Stimulated activated CD4-positive, alpha-beta T cell treated with anti-CD3 and anti-CD28 coated beads, Interleukin-2, amount 100 ng/mL, for 4 hours (primary cell): ENCODE results near the gene MKI67.
"Not testable (repeated sequence)": the region's sequence is repeated elsewhere in the genome, so short reads cannot be mapped to it uniquely, and the experiment has no call there.

ENCODE experiments used
- DNase-seq: peaks from one replicate; pipeline ENCODE4 v3.0.0-alpha.2; 2020; ENCODE audit warnings: low read depth

MKI67 gene

GRCh38 chr10:128150045-128150493 lies 23.8 kb upstream of the MKI67 start:
- peak; percentile 66 for DNase-seq

GRCh38 chr10:128149267-128150014 lies 23.2 kb upstream of the MKI67 start:
- no peak for DNase-seq

GRCh38 chr10:128147669-128148068 lies 21.4 kb upstream of the MKI67 start:
- no peak for DNase-seq

- DNase-seq, result no peak
Observed at GRCh38 chr10:128147064-128147463, 20.8 kb upstream of the MKI67 start.

GRCh38 chr10:128144547-128144946 lies 18.3 kb upstream of the MKI67 start:
- no peak for DNase-seq

- no peak for DNase-seq
Observed at GRCh38 chr10:128143531-128143930, 17.3 kb upstream of the MKI67 start.

GRCh38 chr10:128140425-128140824 lies 14.2 kb upstream of the MKI67 start:
- no peak for DNase-seq

GRCh38 chr10:128138429-128138828 lies 12.2 kb upstream of the MKI67 start:
- DNase-seq, result not testable (repeated sequence)

GRCh38 chr10:128137877-128138276 lies 11.7 kb upstream of the MKI67 start:
- no peak for DNase-seq

- DNase-seq, result no peak
Observed at GRCh38 chr10:128130051-128130450, 3.8 kb upstream of the MKI67 start.

GRCh38 chr10:128128582-128128981 lies 2.4 kb upstream of the MKI67 start:
- no peak for DNase-seq

- no peak for DNase-seq
Observed at GRCh38 chr10:128125416-128125943, 743 bp downstream of the MKI67 start.

- no peak for DNase-seq
Observed at GRCh38 chr10:128124813-128125403, 1.3 kb downstream of the MKI67 start.

- no peak for DNase-seq
Observed at GRCh38 chr10:128123846-128124245, 2.4 kb downstream of the MKI67 start.

- DNase-seq, result no peak
Observed at GRCh38 chr10:128122931-128123330, 3.3 kb downstream of the MKI67 start.

- no peak for DNase-seq
Observed at GRCh38 chr10:128121750-128122412, 4.3 kb downstream of the MKI67 start.

- no peak for DNase-seq
Observed at GRCh38 chr10:128116851-128117615, 9.2 kb downstream of the MKI67 start.

GRCh38 chr10:128116187-128116586 lies 10.0 kb downstream of the MKI67 start:
- DNase-seq, result no peak

- no peak for DNase-seq
Observed at GRCh38 chr10:128115356-128115755, 10.9 kb downstream of the MKI67 start.

GRCh38 chr10:128114901-128115300 lies 11.3 kb downstream of the MKI67 start:
- DNase-seq, result no peak

- DNase-seq, result no peak
Observed at GRCh38 chr10:128113026-128113425, 13.2 kb downstream of the MKI67 start.

GRCh38 chr10:128111696-128112095 lies 14.5 kb downstream of the MKI67 start:
- no peak for DNase-seq
